Prostate gland (tissue), 2 donors: ENCODE data around the gene C1QC.

Experiments used
- CTCF ChIP-seq, 4 experiments: fragments of 200-600 bp in 2 of 4; fragments of 450-650 bp in 2 of 4; sonication (generic) in 2 of 4; IDR thresholded peaks; 1 replicate in 3 of 4; 2 replicates in 1 of 4; pipeline ENCODE4 v1.5.1; 2016 to 2019; ENCODE audit warnings: antibody characterized with exemption in 4 of 4, mild to moderate bottlenecking in 2 of 4, moderate library complexity in 2 of 4
- POLR2A ChIP-seq: fragments of 450-650 bp; IDR thresholded peaks from one replicate; pipeline ENCODE4 v1.6.1; 2016; ENCODE audit warnings: antibody characterized with exemption, mild to moderate bottlenecking

- TF ChIP-seq POLR2A (no peak), CTCF (IDR thresholded peaks at IDR 0.05) (no peak)
Observed at GRCh38 chr1:22635436-22635835, 8.0 kb upstream of the C1QC start.
